ACC112 (cell line): ENCODE measurements around the gene KRT16.

Source experiments
- H2AFZ ChIP-seq: fragments of 200-600 bp; sonication (generic); one replicate; pipeline ENCODE4 v1.6.0; 2017; ENCODE audit warnings: antibody characterized with exemption, low read length; ENCODE audit not compliant: unreplicated experiment
- H3K27ac ChIP-seq: fragments of 200-600 bp; sonication (generic); 2 replicates; pipeline ENCODE4 v1.5.1; 2014; ENCODE audit warnings: low read depth, mild to moderate bottlenecking, antibody characterized with exemption, low read length, moderate library complexity
- H3K27me3 ChIP-seq: fragments of 200-600 bp; sonication (generic); 2 replicates; pipeline ENCODE4 v1.6.1; 2014; ENCODE audit warnings: mild to moderate bottlenecking, antibody characterized with exemption, low read length, moderate library complexity, mixed read lengths; ENCODE audit not compliant: insufficient read depth
- H3K36me3 ChIP-seq: fragments of 200-600 bp; sonication (generic); 2 replicates; pipeline ENCODE4 v1.6.1; 2016; ENCODE audit warnings: mild to moderate bottlenecking, antibody characterized with exemption, low read length, moderate library complexity, mixed read lengths; ENCODE audit not compliant: insufficient read depth
- H3K4me1 ChIP-seq: fragments of 200-600 bp; sonication (generic); one replicate; pipeline ENCODE4 v1.6.1; 2016; ENCODE audit warnings: low read length, mixed read lengths; ENCODE audit not compliant: insufficient read depth, unreplicated experiment, control insufficient read depth
- H3K4me3 ChIP-seq: fragments of 200-600 bp; sonication (generic); 2 replicates; pipeline ENCODE4 v1.5.1; 2014; ENCODE audit warnings: mild to moderate bottlenecking, low read depth, low read length
- H3K79me2 ChIP-seq: fragments of 200-600 bp; sonication (generic); one replicate; pipeline ENCODE4 v1.6.0; 2016; ENCODE audit warnings: low read length; ENCODE audit not compliant: control insufficient read depth, unreplicated experiment, insufficient read depth

The KRT16 gene

GRCh38 chr17:41653892-41654677 lies 41.5 kb upstream of the KRT16 start:
- Histone ChIP-seq H3K4me3 (no peak overlapping the region), H3K79me2 (no peaks in the 10 kb centered on the region), H3K4me1 (no peaks in the 10 kb centered on the region), H3K27me3 (no peaks in the 10 kb centered on the region), H3K36me3 (no peaks in the 10 kb centered on the region), H2AFZ (no peak overlapping the region), H3K27ac (no peak overlapping the region)

DNA sequence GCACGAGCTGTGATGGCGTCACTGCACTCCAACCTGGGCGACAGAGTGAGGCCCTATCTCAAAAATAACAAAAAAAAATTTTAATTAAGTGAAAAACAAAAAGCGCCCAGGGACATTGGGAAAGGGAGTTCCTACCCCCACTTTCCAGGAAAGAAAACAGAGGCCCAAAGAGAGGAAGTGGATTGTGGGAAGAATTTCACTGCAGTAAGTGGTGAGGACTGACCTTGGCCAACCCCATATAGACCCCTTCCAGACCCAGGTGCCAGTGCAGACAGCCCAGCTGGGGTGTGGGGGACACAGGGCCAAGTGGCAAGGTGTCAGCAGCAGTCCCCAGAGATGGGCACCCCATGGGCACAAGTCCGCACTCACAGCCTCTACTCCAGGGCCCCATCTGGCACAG lies 40.9 kb upstream of the KRT16 start:
- Histone ChIP-seq H3K27me3 (no peaks in the 10 kb centered on the region), H3K4me3 (no peak overlapping the region), H3K4me1 (no peaks in the 10 kb centered on the region), H2AFZ (no peak overlapping the region), H3K79me2 (no peaks in the 10 kb centered on the region), H3K36me3 (no peaks in the 10 kb centered on the region), H3K27ac (no peak overlapping the region)

- H3K27ac ChIP-seq = no peak overlapping the region
- H3K4me1 ChIP-seq = no peaks in the 10 kb centered on the region
These were observed 39.9 kb upstream of the KRT16 start for GRCh38 chr17:41652461-41652970.

GRCh38 chr17:41651625-41652460 lies 39.3 kb upstream of the KRT16 start:
- H3K79me2 ChIP-seq = no peaks in the 10 kb centered on the region
- no peak overlapping the region for H3K27ac ChIP-seq
- no peaks in the 10 kb centered on the region for H3K36me3 ChIP-seq
- H3K27me3 ChIP-seq = no peaks in the 10 kb centered on the region
- no peak overlapping the region for H2AFZ ChIP-seq
- H3K4me3 ChIP-seq = no peak overlapping the region
- no peaks in the 10 kb centered on the region for H3K4me1 ChIP-seq

More at GRCh38 chr17:41652461-41652970, 39.9 kb upstream of the KRT16 start:
- no peaks in the 10 kb centered on the region for H3K79me2 ChIP-seq
- H3K36me3 ChIP-seq = no peaks in the 10 kb centered on the region
- H3K4me3 ChIP-seq = no peak overlapping the region
- no peak overlapping the region for H2AFZ ChIP-seq
- H3K27me3 ChIP-seq = no peaks in the 10 kb centered on the region

DNA sequence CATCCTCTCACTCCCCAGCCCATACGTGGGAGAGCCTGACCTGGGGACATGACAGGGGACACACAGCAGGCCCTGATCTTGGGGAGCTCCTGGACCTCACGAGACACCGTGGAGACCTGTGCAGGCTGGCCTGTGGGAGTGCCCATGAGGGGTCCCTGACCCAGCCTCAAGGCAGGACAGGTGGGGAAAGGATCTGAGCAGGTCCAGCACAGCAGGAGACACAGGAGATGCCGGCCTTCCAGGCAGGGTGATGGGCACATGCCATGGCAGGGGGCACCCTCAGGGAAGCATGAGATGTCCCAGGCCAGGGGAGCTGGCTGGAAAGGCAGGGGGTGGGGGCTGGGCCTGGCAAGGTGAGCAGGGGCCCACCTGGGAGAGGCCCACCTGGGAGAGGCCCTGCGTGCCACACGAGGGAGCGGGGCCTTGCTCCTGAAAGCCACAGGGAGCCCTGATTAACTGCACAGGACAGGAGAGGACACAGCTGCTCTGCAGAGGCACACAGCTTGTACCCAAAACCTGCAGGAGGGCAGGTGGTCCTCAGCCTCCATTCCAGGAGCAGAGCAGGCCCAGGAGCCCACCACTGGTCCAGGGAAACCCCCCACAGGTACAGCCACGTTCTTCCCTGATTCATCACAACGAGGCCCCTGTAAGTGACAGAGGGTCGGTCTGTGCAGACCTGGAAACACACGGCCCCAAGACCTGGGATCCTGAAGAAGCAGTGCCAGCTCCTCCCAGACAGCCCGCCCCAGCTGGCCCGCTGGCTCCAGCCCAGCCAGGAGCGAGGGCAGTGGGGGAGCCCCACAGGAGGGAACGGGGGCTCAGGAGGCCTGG lies 38.4 kb upstream of the KRT16 start:
- Histone ChIP-seq H3K4me1 (no peaks in the 10 kb centered on the region), H3K27me3 (no peaks in the 10 kb centered on the region), H3K27ac (no peak overlapping the region), H3K79me2 (no peaks in the 10 kb centered on the region), H2AFZ (no peak overlapping the region), H3K36me3 (no peaks in the 10 kb centered on the region), H3K4me3 (no peak overlapping the region)

- Histone ChIP-seq H3K27ac (no peak overlapping the region), H3K4me1 (peaks cover 6% of the 10 kb centered on the region), H3K4me3 (no peak overlapping the region), H2AFZ (no peak overlapping the region), H3K79me2 (no peaks in the 10 kb centered on the region), H3K36me3 (no peaks in the 10 kb centered on the region), H3K27me3 (no peaks in the 10 kb centered on the region)
These were observed 37.5 kb upstream of the KRT16 start for GRCh38 chr17:41649923-41650519.

- Histone ChIP-seq H3K36me3 (no peaks in the 10 kb centered on the region), H3K4me1 (peaks cover 6% of the 10 kb centered on the region), H3K79me2 (no peaks in the 10 kb centered on the region), H3K27ac (no peak overlapping the region), H2AFZ (peak overlapping the region; percentile 54), H3K27me3 (no peaks in the 10 kb centered on the region), H3K4me3 (peak overlapping the region; percentile 74)
These were observed 36.0 kb upstream of the KRT16 start for GRCh38 chr17:41648411-41649195.

- Histone ChIP-seq H2AFZ (peak overlapping the region; percentile 54), H3K36me3 (no peaks in the 10 kb centered on the region), H3K27ac (no peak overlapping the region), H3K79me2 (no peaks in the 10 kb centered on the region), H3K4me1 (peaks cover 6% of the 10 kb centered on the region), H3K27me3 (no peaks in the 10 kb centered on the region), H3K4me3 (peak overlapping the region; percentile 74)
These were observed 35.4 kb upstream of the KRT16 start for GRCh38 chr17:41647940-41648410.

- Histone ChIP-seq H3K4me3 (no peak overlapping the region), H3K27me3 (no peaks in the 10 kb centered on the region), H3K36me3 (no peaks in the 10 kb centered on the region), H3K4me1 (peaks cover 6% of the 10 kb centered on the region), H3K79me2 (no peaks in the 10 kb centered on the region), H3K27ac (no peak overlapping the region), H2AFZ (no peak overlapping the region)
These were observed 34.7 kb upstream of the KRT16 start for GRCh38 chr17:41647038-41647813.
